NCI-H187 (cell line): ENCODE results near the gene WHAMM.
A peak's percentile ranks its signal among the peaks of the same experiment; 100 is the strongest.
"Not testable (repeated sequence)": the region's sequence is repeated elsewhere in the genome, so short reads cannot be mapped to it uniquely, and the experiment has no call there.

Source experiments
- DNase-seq, 2 experiments: peaks; one replicate each; lab custom pipeline; 2025; lab: John Stamatoyannopoulos, UW

WHAMM gene, protein sequence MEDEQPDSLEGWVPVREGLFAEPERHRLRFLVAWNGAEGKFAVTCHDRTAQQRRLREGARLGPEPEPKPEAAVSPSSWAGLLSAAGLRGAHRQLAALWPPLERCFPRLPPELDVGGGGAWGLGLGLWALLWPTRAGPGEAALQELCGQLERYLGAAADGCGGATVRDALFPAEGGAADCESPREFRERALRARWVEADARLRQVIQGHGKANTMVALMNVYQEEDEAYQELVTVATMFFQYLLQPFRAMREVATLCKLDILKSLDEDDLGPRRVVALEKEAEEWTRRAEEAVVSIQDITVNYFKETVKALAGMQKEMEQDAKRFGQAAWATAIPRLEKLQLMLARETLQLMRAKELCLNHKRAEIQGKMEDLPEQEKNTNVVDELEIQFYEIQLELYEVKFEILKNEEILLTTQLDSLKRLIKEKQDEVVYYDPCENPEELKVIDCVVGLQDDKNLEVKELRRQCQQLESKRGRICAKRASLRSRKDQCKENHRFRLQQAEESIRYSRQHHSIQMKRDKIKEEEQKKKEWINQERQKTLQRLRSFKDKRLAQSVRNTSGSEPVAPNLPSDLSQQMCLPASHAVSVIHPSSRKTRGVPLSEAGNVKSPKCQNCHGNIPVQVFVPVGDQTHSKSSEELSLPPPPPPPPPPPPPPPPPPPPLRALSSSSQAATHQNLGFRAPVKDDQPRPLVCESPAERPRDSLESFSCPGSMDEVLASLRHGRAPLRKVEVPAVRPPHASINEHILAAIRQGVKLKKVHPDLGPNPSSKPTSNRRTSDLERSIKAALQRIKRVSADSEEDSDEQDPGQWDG

DNA sequence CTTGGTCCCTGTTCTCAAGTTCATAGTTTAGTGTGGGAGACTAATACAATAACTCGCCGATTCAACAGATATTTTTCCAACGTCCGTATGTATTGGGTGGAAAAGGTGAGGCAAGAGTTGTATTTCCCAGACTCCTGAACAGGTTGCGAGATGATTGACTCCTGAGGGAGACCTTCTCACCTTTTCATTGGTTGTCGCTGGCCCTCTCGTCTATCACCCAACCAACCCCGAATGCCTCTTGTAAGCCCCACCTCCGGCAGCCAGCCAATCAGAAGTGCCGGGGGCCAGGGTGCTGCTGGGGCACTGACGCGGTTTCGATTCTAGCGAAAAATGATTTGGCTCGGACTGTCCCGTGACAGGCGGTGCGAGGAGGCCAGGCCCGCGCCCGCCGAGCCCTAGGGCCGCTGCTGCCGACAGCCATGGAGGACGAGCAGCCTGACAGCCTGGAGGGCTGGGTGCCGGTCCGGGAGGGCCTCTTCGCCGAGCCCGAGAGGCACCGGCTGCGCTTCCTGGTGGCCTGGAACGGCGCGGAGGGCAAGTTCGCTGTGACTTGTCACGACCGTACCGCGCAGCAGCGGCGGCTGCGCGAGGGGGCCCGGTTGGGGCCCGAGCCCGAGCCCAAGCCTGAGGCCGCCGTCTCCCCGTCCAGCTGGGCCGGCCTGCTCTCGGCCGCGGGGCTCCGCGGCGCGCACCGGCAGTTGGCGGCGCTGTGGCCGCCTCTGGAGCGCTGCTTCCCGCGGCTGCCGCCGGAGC lies at the start of gene WHAMM:
WHAMM (plus strand) TSS at position 321 of the 753 bp plus-strand sequence; CDS start at position 420, 99 bp downstream.
- peak; percentile 81 to 90 for DNase-seq

DNA sequence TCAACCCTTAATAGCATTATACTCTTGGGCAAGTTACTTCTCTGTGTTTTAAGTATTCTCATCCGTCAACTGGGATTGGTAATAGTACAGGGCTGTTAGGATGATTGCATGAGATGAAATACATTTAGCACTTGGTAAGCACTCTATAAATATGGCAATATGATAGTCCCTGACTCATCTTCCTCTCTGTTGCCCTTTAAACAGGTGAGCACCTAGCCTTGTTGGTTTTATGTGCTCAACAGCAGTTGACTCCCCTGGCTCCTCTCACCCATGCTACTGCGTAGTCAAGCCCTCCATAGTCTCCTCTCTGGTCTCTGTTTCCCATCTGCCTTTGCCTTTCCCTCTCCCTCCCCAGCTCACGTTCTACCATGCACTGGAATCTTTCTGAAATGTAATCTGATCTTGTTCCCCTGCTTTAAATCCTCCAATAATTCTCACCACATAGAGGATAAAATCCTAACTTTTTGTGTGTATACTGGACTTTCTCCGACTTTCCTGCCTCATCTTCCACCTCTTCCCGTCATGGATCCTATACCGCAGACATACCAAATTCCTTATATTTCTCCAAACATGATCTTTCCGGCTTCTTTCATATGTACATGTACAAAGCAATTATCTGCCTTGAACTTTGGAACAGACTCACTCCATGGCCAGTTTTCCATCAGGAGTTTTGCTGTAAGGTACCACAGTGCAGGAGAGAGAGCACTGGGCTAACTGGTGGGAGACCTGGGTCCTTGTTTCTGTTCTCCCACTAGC lies 45.9 kb upstream of the WHAMM start:
- no peak for DNase-seq

DNA sequence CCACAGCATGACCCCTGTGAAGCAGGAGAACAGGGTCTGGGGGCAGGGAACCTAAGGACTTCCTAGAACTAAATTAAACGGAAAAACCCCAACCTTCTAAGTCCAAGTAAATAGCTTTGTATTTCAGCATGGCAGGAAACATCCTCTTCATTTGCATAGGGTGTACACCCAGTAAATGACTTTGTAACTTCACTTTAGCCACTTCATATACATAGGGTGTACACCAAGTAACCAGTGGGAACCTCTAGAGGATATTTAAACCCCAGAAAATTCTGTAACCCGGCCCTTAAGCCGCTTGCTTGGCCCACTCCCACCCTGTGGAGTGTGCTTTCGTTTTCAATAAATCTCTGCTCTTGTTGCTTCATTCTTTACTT lies 45.3 kb upstream of the WHAMM start:
- no peak for DNase-seq

DNA sequence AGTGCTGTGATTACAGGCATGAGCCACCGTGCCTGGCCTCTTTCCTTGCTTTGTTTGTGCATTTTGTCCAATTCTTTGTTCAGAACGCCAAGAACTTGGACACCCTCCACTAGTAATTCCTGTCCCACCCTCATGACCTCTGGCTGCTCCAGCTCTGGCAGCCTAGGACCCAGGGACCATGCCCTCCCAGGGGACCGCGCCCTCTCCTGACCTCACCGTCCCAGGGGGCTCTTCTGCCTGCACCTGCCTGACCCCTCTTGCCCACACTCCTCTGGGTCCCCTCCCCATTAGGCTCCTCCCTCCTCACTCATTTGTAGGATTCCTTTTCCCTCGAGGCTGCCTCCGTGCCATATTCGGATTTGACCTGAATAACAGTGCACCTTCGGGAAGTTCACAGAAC lies 44.7 kb upstream of the WHAMM start:
- no peak for DNase-seq

DNA sequence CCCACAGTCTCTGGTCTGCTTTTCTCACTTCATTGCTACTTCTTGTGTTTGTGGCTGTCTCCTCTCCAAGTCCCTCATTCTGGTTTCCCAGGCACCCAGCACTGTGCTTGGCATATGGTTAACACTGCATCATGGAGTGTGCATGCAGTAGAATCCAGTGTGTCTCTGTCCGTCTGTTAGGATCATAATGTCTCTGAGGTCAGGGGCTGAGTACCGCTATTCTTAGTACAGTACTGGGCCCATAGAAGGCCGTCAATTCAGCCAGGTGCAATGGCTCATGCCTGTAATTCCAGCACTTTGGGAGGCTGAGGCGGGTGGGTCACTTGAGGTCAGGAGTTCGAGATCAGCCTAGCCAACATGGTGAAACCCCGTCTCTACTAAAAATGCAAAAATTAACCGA lies 43.2 kb upstream of the WHAMM start:
- not testable (repeated sequence) for DNase-seq

DNA sequence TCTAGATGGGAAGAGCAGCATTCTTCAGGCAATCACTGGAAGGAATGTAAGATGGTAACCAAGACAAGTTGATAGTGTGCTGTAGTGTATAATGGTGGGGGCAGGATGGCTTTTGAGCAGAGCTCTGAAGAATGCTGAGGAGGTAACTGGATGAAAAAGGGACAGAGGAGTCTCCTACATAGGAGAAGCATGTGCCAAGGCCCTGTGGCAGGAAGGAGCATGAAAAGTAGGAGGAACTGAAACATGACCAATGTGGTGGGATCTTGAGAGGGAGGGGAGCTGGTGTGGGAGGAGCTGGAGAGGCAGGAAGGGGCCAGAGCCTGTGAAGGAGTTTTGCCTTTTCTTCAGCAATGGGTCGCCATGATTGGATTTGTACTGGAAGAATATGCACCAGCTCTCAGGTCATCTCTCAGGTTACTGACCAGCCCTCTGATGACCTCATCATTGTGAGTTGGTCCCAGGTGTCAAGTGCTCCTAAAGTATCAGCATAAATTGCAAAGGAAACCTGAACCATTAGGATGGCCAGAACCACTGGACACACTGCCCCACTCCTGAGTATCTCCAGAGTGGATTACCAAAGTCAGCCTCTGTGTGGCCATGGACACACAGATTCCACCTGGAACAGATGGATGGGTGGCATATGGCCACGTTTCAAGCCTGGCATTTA lies 42.1 kb upstream of the WHAMM start:
- no peak for DNase-seq

DNA sequence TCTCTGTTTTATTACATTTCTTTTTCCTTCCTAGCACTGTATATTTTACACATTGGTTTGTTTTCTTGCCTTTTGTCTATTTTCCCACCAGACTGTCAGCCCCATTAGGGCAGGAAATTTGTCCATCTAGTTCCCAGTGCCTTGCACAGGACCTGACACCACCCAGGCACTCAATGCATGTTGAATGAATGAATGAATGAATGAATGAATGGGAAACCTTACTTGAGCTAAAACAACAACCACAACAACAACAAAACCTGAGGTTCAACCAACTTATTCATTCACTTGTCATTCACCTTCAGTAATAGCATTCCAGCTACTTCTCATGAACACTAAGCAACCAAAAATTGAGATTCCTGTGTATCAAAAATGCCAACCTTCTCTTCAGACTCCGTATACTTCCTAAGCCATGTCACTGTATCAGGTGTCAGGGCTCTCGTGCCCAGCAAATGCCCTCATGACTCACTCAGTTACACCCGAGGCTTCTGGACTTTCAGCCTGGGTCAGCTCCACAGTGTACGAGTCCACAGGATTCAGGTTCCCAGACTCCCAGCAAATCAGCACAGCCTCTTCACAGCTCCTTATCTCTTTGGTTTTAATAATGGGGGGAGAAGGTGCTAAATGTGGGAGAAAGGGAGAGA lies 40.9 kb upstream of the WHAMM start:
- no peak for DNase-seq

DNA sequence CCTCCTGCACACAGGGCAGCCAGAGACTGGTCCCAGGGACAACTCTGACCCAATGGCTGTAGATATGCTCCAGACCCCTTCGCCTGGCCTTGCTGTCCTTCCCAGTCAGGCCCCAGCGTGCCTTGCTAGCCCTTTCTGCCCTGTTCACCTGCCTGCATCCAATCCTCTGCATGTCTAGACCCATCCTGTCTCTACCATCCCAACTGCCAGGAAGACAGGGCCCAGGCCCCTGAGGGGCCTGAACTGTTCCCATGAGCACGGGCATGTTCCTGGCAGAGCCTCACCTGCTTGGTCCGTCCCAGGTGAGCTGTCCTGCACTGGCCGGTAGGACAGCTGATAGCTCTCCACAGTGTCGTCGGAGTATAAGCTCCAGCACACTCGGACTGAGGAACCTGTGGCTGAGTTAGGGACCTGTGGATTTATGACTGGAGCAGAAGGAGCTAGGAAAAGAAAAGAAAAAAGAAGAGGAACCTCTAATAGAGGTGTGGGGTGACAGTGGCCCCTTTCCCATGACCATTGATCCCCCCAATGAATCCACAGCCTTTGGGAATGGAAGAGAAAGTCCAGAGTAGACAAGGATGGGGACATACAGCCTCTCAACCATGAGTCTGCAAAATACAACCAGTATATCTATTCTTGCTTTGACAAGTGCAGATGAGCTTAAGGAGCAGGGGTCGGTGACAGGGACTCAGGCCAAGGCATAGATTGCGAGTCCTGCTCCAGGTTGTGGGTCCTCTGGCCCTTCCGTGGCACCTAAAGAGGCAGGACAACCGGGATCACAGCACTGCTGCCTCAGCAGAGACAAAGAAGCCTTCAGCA lies 37.4 kb upstream of the WHAMM start:
- no peak for DNase-seq

DNA sequence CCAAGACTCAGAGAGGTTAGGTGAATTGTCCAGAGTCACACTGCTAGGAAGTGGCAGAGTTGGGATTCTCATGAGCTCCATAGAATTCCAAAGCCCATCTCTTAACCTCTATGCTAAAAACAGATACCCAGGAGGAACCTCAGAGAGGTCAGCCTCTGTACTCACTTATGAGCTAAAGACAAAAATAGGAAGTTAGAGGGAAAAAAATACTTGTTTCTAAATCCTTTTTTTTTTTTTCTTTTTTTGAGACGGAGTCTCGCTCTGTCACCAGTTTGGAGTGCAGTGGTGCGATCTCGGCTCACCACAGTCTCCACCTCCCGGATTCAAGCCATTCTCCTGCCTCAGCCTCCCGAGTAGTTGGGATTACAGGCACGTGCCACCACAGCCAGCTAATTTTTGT lies 34.9 kb upstream of the WHAMM start:
- no peak for DNase-seq

DNA sequence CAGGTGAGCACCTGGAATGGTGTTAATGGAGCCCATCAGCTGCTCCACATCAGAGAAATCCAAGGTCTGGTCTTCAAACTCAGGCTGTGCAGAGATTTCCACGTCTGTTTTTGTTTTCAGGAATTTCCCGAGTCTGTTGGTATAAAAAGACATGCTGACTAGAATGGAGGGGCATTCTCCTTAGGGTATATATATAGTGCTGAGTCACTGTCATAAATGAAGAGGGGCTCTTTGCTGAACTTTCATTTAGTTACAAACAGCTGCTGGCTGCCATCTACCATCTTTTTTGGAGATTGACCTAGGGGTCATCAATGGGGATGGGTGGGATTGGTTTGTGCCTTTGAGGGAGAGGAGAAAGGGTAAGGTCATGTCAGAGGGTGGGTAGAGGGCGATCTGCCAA lies 30.7 kb upstream of the WHAMM start:
- DNase-seq, result no peak

DNA sequence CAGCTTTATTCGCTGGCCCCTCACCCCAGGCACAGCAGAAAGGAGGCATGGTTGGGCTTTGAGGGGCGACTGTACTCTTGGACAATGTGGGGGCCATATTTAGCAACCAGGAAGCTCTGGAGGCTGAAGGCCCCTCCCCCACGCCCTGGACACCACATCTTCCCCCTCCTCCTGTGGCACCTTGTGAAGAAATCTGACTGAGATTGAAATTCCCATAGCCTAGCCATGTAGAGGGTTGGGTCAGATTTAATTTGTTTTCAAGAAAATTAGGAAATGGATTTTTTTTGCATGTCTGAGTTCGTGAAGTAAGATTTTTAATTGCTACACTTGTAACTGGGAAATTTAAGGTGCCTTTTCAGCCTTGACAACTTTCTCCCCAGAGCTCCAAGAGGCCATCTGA lies 28.1 kb upstream of the WHAMM start:
- DNase-seq, result no peak

DNA sequence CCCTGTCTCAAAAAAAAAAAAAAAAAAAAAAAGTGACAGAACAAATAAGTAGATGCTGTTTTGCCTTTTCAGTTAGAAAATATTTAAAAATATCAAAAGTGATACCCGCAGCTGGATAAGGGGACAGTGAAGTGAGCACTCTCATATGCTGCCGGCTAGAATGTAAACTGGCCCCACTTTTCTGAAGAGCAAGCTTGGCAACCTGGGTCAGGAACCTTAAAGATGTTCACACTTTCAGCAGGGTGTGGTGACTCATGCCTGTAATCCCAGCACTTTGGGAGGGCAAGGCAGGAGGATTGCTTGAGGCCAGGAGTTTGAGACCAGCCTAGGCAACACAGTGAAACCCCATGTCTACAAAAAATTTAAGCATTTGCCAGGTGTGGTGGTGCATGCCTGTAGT lies 20.9 kb upstream of the WHAMM start:
- no peak for DNase-seq

DNA sequence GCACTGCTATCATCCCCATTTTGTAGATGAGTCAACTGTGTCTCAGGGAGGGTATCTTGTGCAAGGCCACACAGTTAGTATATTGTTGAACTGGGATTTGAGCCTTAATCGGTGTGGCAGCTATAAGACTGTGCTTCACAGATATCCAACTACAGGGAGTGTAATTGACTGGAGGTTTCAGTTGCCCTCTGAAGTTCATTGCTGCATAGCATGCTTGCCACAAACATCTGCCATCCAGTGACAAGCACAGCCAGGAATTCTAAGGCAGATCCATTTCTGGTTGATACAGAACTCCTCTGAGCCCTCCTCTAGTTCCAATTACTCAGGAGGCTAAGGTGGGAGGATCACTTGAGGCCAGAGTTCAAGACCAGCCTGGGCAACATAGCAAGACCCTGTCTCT lies 19.9 kb upstream of the WHAMM start:
- no peak for DNase-seq

DNA sequence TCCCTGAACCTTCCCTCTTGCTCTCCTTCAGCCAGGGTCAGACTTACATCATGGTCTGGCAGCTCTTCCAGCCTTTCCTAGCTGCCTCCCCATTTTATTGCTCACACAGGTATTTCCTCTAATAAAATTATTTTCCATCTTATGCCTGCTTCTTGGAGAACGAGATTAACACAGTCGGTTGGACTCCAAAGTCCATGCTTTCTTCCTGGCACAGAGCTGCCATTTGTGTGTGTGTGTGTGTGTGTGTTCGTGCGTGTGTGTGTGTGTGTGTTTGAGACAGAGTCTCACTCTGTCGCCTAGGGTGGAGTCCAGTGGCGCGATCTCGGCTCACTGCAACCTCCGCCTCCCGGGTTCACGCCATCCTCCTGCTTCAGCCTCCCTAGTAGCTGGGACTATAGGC lies 19.1 kb upstream of the WHAMM start:
- no peak for DNase-seq

DNA sequence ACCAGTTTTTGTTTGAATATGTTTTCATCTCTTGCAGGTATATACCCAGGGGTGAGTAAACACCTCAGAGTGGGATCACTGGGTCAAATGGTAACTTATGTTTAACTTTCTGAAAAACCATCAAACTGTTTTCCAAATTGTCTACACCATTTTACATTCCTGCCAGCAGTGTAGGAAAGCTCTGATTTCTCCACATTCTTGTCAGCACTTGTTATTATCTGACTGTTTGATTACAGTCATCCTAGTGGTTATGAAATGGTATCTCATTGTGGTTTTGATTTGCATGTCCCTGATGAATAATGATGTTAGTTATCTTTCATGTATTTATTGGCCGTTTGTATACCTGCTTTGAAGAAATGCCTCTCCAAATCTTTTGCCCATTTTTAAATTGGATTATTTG lies 17.4 kb upstream of the WHAMM start:
- no peak for DNase-seq

DNA sequence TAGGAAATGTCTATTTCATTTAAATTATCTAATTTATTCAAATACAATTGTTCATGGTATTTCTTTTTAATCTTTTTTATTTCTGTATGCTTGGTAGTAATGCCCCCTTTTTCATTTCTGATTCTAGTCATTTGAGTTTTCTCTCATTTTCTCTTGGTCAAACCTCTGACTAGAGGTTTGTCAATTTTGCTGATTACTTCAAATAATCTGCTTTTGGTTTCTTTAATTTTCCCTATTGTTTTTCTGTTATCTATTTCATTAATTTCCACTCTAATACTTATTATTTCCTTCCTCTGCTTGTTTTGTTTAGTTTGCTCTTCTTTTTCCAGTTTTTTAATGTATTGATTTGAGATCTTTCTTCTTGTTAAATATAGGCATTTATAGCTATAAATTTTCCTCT lies 15.7 kb upstream of the WHAMM start:
- DNase-seq, result no peak

DNA sequence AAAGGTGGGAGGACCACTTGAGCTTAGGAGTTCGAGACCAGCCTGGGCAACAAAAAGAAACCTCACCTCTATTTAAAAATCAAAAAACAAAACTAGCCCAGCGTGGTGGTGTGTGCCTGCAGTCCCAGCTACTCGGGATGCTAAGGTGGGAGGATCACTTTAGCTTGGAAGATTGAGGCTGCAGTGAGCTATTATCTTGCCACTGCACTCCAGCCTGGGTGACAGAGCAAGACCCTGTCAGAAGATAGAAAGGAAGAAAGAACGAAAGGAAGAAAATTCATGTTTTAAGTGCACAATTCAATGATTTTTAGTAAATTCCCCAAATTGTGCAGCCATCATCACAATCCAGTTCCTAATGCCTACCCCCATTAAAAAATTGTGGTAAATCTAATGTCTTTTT lies 11.3 kb upstream of the WHAMM start:
- DNase-seq, result no peak

DNA sequence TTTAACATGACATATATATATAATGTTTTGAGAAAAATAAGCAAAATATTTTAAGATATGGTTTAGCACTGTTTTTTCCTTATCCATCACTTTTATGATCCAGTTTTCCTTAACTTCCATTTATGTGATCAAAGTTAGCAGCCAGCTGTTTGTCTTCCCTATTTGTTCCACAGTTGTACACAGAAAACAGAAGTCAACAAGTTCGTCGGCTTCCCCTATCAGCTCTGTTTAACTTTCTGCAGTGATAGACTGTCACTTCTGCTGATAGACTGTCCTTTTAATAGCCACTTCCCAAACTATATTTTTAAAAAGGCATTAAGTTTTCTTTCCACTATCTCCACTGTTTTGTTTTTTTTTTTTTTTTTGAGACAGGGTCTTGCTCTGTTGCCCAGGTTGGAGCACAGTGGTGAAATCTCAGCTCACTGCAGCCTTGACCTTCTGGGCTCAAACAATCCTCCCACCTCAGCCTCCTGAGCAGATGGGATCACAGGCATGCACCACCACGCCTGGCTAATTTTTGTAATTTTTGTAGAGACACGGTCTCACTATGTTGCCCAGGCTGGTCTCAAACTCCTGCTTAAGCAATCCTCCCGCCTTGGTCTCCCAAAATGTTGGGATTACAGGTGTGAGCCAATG lies 10.8 kb upstream of the WHAMM start:
- no peak for DNase-seq

DNA sequence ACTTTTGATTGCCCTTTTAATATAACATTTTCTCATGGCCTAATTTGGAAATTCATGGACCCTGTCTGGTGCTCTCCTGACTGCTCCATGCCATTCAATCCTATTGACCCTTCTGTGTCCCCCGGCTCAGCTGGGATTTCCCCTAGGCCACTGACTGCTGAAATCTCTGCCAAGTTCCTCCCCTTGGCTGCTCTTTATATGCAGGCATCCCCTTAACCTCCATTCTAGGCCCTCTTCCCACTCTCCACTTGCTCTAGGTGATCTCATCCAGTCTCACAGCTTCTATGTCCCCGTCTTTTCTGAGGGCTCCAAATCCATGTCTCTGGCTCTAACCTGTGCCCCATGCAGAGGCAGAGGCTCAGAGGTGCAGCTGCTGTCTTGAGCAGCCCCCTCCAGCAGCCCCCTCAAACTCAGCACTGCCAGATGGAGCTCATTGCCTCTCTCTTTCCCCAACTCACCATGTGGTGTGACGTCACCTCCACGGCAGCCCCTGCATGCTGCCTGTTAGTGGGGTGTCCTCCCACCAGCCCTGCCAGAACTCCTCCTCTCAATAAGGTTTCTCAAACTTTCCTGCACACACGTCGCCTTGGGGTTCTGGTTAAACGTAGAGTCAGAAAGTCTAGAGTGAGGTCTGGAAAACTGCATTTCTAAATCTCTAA lies 10.1 kb upstream of the WHAMM start:
- no peak for DNase-seq
